Esophagus squamous epithelium (tissue), 5 donors: ENCODE data around the gene DNAH3. TPM values are rescaled to one million over a fixed set of nuclear protein-coding genes. Genes with fewer than 3 reads are reported as not detected.
"Not testable (repeated sequence)": the region's sequence is repeated elsewhere in the genome, so short reads cannot be mapped to it uniquely, and the experiment has no call there.

ENCODE experiments used
- DNase-seq: peaks from one replicate; lab custom pipeline; 2025; lab: John Stamatoyannopoulos, UW
- H3K27ac ChIP-seq, 4 donors: fragments of 200-600 bp; sonication (generic); one replicate each; pipeline ENCODE4 v1.5.1; 2016 to 2019; ENCODE audit warnings: mild to moderate bottlenecking in 1 of 4
- H3K27me3 ChIP-seq, 4 donors: fragments of 200-600 bp; sonication (generic); 1 replicate in 3 of 4; 2 replicates in 1 of 4; pipeline versions ENCODE4 v1.5.1 to v1.6.0; 2017 to 2021; ENCODE audit warnings: antibody characterized with exemption in 1 of 4
- H3K36me3 ChIP-seq, 3 donors: fragments of 200-600 bp; sonication (generic); one replicate each; pipeline ENCODE4 v1.5.1; 2016 to 2019
- H3K4me1 ChIP-seq, 3 donors: fragments of 200-600 bp; sonication (generic); one replicate each; pipeline ENCODE4 v1.5.1; 2017 to 2019
- H3K4me3 ChIP-seq, 4 donors: fragments of 200-600 bp; sonication (generic); 1 replicate in 3 of 4; 2 replicates in 1 of 4; pipeline ENCODE4 v1.5.1; 2016 to 2019; ENCODE audit warnings: mild to moderate bottlenecking in 2 of 4, moderate library complexity in 1 of 4
- H3K9me3 ChIP-seq, 3 donors: fragments of 200-600 bp; sonication (generic); one replicate each; pipeline ENCODE4 v1.5.1; 2016 to 2019
- POLR2A ChIP-seq, 4 donors: fragments of 450-650 bp; IDR thresholded peaks; one replicate each; pipeline ENCODE4 v1.6.1; 2017; ENCODE audit warnings: antibody characterized with exemption in 4 of 4, mild to moderate bottlenecking in 4 of 4, moderate library complexity in 3 of 4
- WGBS, 2 donors: methylation state at CpG; one replicate each; pipeline ENCODE4 v1.1.5; 2018; 5-methylcytosine and 5-hydroxymethylcytosine counted together
- intact Hi-C: fragments of 100-400 bp; cut with DNase I; formaldehyde crosslinking; loops from one replicate; pipeline ENCODE4 v1.15.0; 2022
- total RNA-seq, 4 donors: library from RNA; depleted of rRNA; stranded (reverse); fragments of >200 nt; gene quantifications; one replicate each; pipeline ENCODE4 v1.1.0, GENCODE V29; 2016
- TF ChIP-seq, protein P1 (sequence below), 6 experiments: fragments of 450-650 bp in 4 of 6; fragments of 200-600 bp in 2 of 6; sonication (generic) in 2 of 6; IDR thresholded peaks; one replicate each; pipeline ENCODE4 v1.5.1; 2016 to 2019; ENCODE audit warnings: antibody characterized with exemption in 6 of 6, mild to moderate bottlenecking in 4 of 6, moderate library complexity in 4 of 6
- donor health status: DM: yes; HTN: yes; CAD: no.

Gene DNAH3
- total RNA-seq, 4 donors from 2014 or later, result 0.57 TPM; not detected in 2

- Histone ChIP-seq H3K36me3 (peaks cover 0 to 26% (median 0%) of the 10 kb centered on the region in 3 donors), H3K4me3 (peak within 1 kb of the TSS; percentile 64 to 94 (median 82)), H3K27me3 (no peaks in the 10 kb centered on the region), H3K4me1 (peaks cover 12 to 63% (median 44%) of the 10 kb centered on the region in 3 donors), H3K9me3 (no peaks in the 10 kb centered on the region), H3K27ac (peak within 1 kb of the TSS; percentile 90 to 95 (median 94))
- WGBS, 2 donors, result 1 to 2% methylated on average over 7 to 34 of the region's 59 CpGs
- peak in 2 of 4 donors; percentile 40 to 70 for TF ChIP-seq POLR2A (IDR thresholded peaks at IDR 0.05)
- TF ChIP-seq, protein P1, sequence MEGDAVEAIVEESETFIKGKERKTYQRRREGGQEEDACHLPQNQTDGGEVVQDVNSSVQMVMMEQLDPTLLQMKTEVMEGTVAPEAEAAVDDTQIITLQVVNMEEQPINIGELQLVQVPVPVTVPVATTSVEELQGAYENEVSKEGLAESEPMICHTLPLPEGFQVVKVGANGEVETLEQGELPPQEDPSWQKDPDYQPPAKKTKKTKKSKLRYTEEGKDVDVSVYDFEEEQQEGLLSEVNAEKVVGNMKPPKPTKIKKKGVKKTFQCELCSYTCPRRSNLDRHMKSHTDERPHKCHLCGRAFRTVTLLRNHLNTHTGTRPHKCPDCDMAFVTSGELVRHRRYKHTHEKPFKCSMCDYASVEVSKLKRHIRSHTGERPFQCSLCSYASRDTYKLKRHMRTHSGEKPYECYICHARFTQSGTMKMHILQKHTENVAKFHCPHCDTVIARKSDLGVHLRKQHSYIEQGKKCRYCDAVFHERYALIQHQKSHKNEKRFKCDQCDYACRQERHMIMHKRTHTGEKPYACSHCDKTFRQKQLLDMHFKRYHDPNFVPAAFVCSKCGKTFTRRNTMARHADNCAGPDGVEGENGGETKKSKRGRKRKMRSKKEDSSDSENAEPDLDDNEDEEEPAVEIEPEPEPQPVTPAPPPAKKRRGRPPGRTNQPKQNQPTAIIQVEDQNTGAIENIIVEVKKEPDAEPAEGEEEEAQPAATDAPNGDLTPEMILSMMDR (IDR thresholded peaks at IDR 0.05), result no peak
- intact Hi-C loops, result loop anchor here (2.0 kb wide), 1 partner anchor 142 kb away; no protein-coding TSS in a partner anchor
- DNase-seq, result peak; percentile 11
Measured at GRCh38 chr16:21158208-21159110, 7.8 kb upstream of the DNAH3 start, which contains the start of gene LDAF1. Gene LDAF1, plus strand, starts transcription at chr16:21158674. Its CDS starts 2,509 bp downstream, at chr16:21161183.

- H3K4me3 ChIP-seq, result no peak overlapping the region
- intact Hi-C loops, result loop anchor here (2.0 kb wide), 1 partner anchor 143 kb away; no protein-coding TSS in a partner anchor
- no peaks in the 10 kb centered on the region for H3K9me3 ChIP-seq
- H3K4me1 ChIP-seq, result peaks cover 10 to 55% (median 37%) of the 10 kb centered on the region in 3 donors
- no peak for TF ChIP-seq POLR2A (IDR thresholded peaks at IDR 0.05)
- TF ChIP-seq, protein P1 (IDR thresholded peaks at IDR 0.05), result no peak
- no peak for DNase-seq
- H3K36me3 ChIP-seq, result peaks cover 0 to 18% (median 0%) of the 10 kb centered on the region in 3 donors
- H3K27ac ChIP-seq, result peak overlapping the region; percentile 90 to 95 (median 94)
- no peaks in the 10 kb centered on the region for H3K27me3 ChIP-seq
- WGBS, 2 donors, result 61 to 85% methylated on average over 3 to 4 of the region's 5 CpGs
Measured at GRCh38 chr16:21157632-21158031, 7.0 kb upstream of the DNAH3 start.

- no peaks in the 10 kb centered on the region for H3K9me3 ChIP-seq
- no peak overlapping the region for H3K4me3 ChIP-seq
- intact Hi-C loops, result no loop called here
- DNase-seq, result no peak
- peaks cover 8 to 47% (median 32%) of the 10 kb centered on the region in 3 donors for H3K4me1 ChIP-seq
- no peaks in the 10 kb centered on the region for H3K27me3 ChIP-seq
- peaks cover 0 to 11% (median 0%) of the 10 kb centered on the region in 3 donors for H3K36me3 ChIP-seq
- 53 to 57% methylated on average over 6 of the region's 6 CpGs for WGBS, 2 donors
- H3K27ac ChIP-seq, result no peak overlapping the region
- TF ChIP-seq, protein P1 (IDR thresholded peaks at IDR 0.05), result peak; percentile 14 to 69 (median 51)
- TF ChIP-seq POLR2A (IDR thresholded peaks at IDR 0.05), result no peak
Measured at GRCh38 chr16:21156767-21157467, 6.3 kb upstream of the DNAH3 start.

DNA sequence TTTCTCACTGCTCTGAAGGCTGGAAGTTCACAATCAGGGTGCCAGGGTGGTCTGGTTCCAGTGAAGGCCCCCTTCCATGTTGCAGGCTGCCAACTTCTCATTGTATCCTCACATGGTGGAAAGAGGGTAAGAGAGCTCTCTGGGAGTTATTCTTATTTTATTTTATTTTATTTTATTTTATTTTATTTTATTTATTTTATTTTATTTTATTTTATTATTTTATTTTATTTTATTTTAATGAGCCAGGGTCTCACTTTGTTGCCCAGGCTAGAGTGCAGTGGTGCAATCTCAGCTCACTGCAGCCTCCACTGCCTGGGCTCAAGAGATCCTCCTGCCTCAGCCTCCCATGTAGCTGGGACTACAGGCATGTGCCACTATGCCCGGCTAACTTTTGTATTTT is 5.4 kb upstream of the DNAH3 start:
- WGBS, 2 donors, result 25 to 42% methylated on average over 1 of the region's 1 CpG
- peaks cover 8 to 40% (median 23%) of the 10 kb centered on the region in 3 donors for H3K4me1 ChIP-seq
- DNase-seq, H3K27me3 ChIP-seq, H3K36me3 ChIP-seq, H3K9me3 ChIP-seq, H3K27ac ChIP-seq, H3K4me3 ChIP-seq, intact Hi-C loops: not testable (repeated sequence)

DNA sequence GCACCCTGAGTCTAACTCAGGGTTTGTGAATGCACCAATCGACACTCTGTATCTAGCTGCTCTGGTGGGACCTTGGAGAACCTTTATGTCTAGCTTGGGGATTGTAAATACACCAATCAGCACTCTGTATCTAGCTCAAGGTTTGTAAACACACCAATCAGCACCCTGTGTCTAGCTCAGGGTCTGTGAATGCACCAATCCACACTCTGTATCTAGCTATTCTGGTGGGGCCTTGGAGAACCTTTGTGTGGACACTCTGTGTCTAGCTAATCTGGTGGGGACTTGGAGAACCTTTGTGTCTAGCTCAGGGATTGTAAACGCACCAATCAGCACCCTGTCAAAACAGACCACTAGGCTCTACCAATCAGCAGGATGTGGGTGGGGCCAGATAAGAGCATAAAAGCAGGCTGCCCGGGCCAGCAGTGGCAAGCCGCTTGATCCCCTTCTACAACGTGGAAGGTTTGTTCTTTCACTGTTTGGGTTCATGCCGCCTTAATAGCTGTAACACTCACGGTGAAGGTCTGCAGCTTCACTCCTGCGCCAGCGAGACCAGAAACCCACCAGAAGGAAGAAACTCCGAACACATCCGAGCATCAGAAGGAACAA is 2.6 kb upstream of the DNAH3 start:
- intact Hi-C loops, H3K4me3 ChIP-seq, H3K9me3 ChIP-seq, DNase-seq, H3K27me3 ChIP-seq, H3K27ac ChIP-seq, H3K36me3 ChIP-seq: not testable (repeated sequence)
- H3K4me1 ChIP-seq, result peaks cover 7 to 26% (median 19%) of the 10 kb centered on the region in 3 donors
- WGBS, 2 donors, result 85 to 100% methylated on average over 2 to 8 of the region's 11 CpGs

DNA sequence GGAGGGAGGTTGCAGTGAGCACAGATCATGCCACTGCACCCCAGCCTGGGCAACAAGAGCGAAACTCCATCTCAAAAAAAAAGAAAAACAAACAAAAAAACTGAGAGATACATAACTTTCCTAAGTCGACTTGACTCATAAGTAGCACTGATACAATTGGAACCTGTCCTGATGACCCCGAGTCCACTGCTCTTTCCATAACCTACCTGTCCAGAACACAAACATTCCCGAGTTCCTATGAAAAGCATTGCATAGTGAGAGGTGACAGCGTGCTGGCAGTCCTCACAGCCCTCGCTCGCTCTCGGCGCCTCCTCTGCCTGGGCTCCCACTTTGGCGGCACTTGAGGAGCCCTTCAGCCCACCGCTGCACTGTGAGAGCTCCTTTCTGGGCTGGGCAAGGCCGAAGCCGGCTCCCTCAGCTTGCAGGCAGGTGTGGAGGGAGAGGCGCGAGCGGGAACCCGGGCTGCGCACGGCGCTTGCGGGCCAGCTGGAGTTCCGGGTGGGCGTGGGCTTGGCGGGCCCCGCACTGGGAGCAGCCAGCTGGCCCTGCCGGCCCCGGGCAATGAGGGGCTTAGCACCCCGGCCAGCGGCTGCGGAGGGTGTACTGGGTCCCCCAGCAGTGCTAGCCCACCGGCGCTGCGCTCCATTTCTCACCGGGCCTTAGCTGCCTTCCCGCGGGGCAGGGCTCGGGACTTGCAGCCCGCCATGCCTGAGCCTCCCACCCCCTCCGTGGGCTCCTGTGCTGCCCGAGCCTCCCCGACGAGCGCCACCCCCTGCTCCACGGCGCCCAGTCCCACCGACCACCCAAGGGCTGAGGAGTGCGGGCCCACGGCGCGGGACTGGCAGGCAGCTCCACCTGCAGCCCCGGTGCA is 1.7 kb upstream of the DNAH3 start:
- H3K4me3 ChIP-seq, H3K27me3 ChIP-seq, intact Hi-C loops, H3K36me3 ChIP-seq, DNase-seq, H3K9me3 ChIP-seq, H3K27ac ChIP-seq: not testable (repeated sequence)
- WGBS, 2 donors, result 80 to 92% methylated on average over 5 to 9 of the region's 51 CpGs
- H3K4me1 ChIP-seq, result peaks cover 0 to 17% (median 11%) of the 10 kb centered on the region in 3 donors
